GM12878 (cell line): ENCODE data around the gene EML1. TPM values are rescaled to one million over a fixed set of nuclear protein-coding genes. Genes with fewer than 3 reads are reported as not detected.

Experiments
- ATAC-seq: fragments of 200-7000 bp; cut with Tn5 transposase; 3 replicates; pipeline ENCODE4 v1.9.1; 2020; ENCODE audit warnings: mild to moderate bottlenecking, moderate library complexity
- BruUV-seq: library from RNA; stranded (reverse); fragments of 400-500 nt; replicated peaks from 2 replicates; lab custom pipeline; 2021; lab: Mats Ljungman, UMichigan
- CTCF ChIA-PET: fragments of 300-600 bp; sonication (Branson Sonifier 250); formaldehyde crosslinking; extraction: SDS; loops from one replicate; lab custom pipeline; 2021; ENCODE audit warnings: inconsistent platforms; lab: Yijun Ruan, JAX
- POLR2A ChIA-PET: fragments of 350-600 bp; formaldehyde crosslinking; extraction: SDS; loops from one replicate; lab custom pipeline; 2021; ENCODE audit warnings: inconsistent platforms; lab: Charles Lee
- RAD21 ChIA-PET: fragments of 300-600 bp; sonication (Branson Sonifier 250); formaldehyde crosslinking; loops from one replicate; lab custom pipeline; 2023; ENCODE audit warnings: antibody characterized with exemption; ENCODE audit not compliant: unreplicated experiment; lab: Charles Lee
- SMC1A ChIA-PET: fragments of 300-600 bp; sonication (Branson Sonifier 250); formaldehyde crosslinking; loops from one replicate; lab custom pipeline; 2023; ENCODE audit not compliant: unreplicated experiment, uncharacterized antibody; lab: Charles Lee
- DNase-seq: peaks from one replicate; pipeline ENCODE4 v3.0.0-alpha.2; 2011; ENCODE audit warnings: low read depth, low spot score
- FAIRE-seq: peaks from 3 replicates; lab custom pipeline; 2011; peaks lifted over from hg19 to GRCh38; lab: Jason Lieb, UNC
- H2AFZ ChIP-seq: 2 replicates; pipeline ENCODE4 v1.6.0; 2011; ENCODE audit warnings: low read depth, low read length, control low read depth; ENCODE audit not compliant: control insufficient read depth
- H3K27ac ChIP-seq: 2 replicates; pipeline ENCODE4 v1.5.1; 2011; ENCODE audit warnings: control low read depth; ENCODE audit not compliant: control insufficient read depth, insufficient read depth
- H3K27me3 ChIP-seq, 2 experiments: replicated peaks in 1 of 2; 2 replicates each; pipeline versions ENCODE4 v1.6.0 to v1.6.1; 2011; ENCODE audit warnings: low read length in 1 of 2; ENCODE audit not compliant: control insufficient read depth in 2 of 2, insufficient read depth in 2 of 2
- H3K36me3 ChIP-seq, 2 experiments: 2 replicates each; pipeline ENCODE4 v1.5.1; 2011; ENCODE audit warnings: low read length in 1 of 2; ENCODE audit not compliant: control insufficient read depth in 2 of 2, insufficient read depth in 2 of 2
- H3K4me1 ChIP-seq: 2 replicates; pipeline ENCODE4 v1.6.1; 2011; ENCODE audit warnings: mild to moderate bottlenecking, low read length, moderate library complexity, mixed read lengths; ENCODE audit not compliant: control insufficient read depth, insufficient read depth
- H3K4me2 ChIP-seq: 2 replicates; pipeline ENCODE4 v1.6.0; 2011; ENCODE audit warnings: control low read depth; ENCODE audit not compliant: control insufficient read depth, insufficient read depth
- H3K4me3 ChIP-seq: fragments of 200-600 bp; sonication (generic); 2 replicates; pipeline ENCODE4 v1.5.1; 2016
- H3K79me2 ChIP-seq: 2 replicates; pipeline ENCODE4 v1.6.0; 2011; ENCODE audit warnings: low read length; ENCODE audit not compliant: control insufficient read depth, insufficient read depth
- H3K9ac ChIP-seq: 2 replicates; pipeline ENCODE4 v1.8.0; 2011; ENCODE audit warnings: low read length, control low read depth, mixed read lengths; ENCODE audit not compliant: control insufficient read depth, insufficient read depth
- H3K9me3 ChIP-seq: replicated peaks from 3 replicates; pipeline ENCODE4 v1.5.1; 2011; ENCODE audit warnings: mild to moderate bottlenecking, low read length; ENCODE audit not compliant: control insufficient read depth, insufficient read depth
- H4K20me1 ChIP-seq: 2 replicates; pipeline ENCODE4 v1.6.0; 2011; ENCODE audit not compliant: control insufficient read depth, insufficient read depth
- CBX5 ChIP-seq: sonication (generic); IDR thresholded peaks from 2 replicates; pipeline ENCODE4 v1.6.1; 2016; ENCODE audit warnings: low read depth, moderate library complexity, mild to moderate bottlenecking, inconsistent platforms
- KLF5 ChIP-seq: fragments of 450-650 bp; IDR thresholded peaks from 2 replicates; pipeline ENCODE4 v1.6.1; 2014; ENCODE audit warnings: mild to moderate bottlenecking; ENCODE audit not compliant: partially characterized antibody
- MTA2 ChIP-seq: fragments of 450-650 bp; IDR thresholded peaks from 2 replicates; pipeline ENCODE4 v1.6.1; 2016; ENCODE audit warnings: low read depth, mild to moderate bottlenecking, moderate library complexity
- NBN ChIP-seq: fragments of 450-650 bp; IDR thresholded peaks from 2 replicates; pipeline ENCODE4 v1.6.1; 2016
- PAX5 ChIP-seq: IDR thresholded peaks from 2 replicates; pipeline ENCODE4 v1.6.1; 2011; ENCODE audit warnings: low read depth, low read length, borderline replicate concordance
- POLR2A ChIP-seq: IDR thresholded peaks from 2 replicates; pipeline ENCODE4 v1.6.1; 2011; ENCODE audit warnings: low read depth, mild to moderate bottlenecking, low read length
- SIN3A ChIP-seq: IDR thresholded peaks from 2 replicates; pipeline ENCODE4 v1.6.1; 2012; ENCODE audit warnings: low read depth, low read length, improper control_type of control experiment
- SREBF2 ChIP-seq: IDR thresholded peaks from 2 replicates; pipeline ENCODE4 v1.6.1; 2012; ENCODE audit warnings: mild to moderate bottlenecking, low read length
- ZBED1 ChIP-seq: IDR thresholded peaks from 2 replicates; pipeline ENCODE4 v1.6.1; 2016; ENCODE audit warnings: borderline replicate concordance
- WGBS: methylation state at CpG from one replicate; pipeline ENCODE4 v1.1.6; 2016; ENCODE audit warnings: low lambda C conversion rate; ENCODE audit not compliant: insufficient replicate concordance, insufficient coverage; ENCODE audit errors: missing lambda C conversion rate; 5-methylcytosine and 5-hydroxymethylcytosine counted together
- in situ Hi-C: fragments of 300-500 bp; cut with MboI; formaldehyde crosslinking; loops from 9 replicates; pipeline ENCODE4 v1.14.3; 2018; ENCODE audit warnings: mixed read lengths
- intact Hi-C: fragments of 100-400 bp; cut with micrococcal nuclease; formaldehyde crosslinking; loops from one replicate; pipeline ENCODE4 v1.14.2; 2022; ENCODE audit not compliant: unreplicated experiment
- polyA plus RNA-seq, 11 experiments: library from polyadenylated mRNA; depleted of rRNA in 4 of 11; unstranded in 6 of 11; stranded (reverse) in 5 of 11; fragments of >200 nt; fragmentation: Nextera tagmentation in 4 of 11; fragmentation: Illumina TruSeq in 1 of 11; extraction: Ambion mirVana in 4 of 11; extraction: Trizol in 1 of 11; gene quantifications; 1 replicate in 1 of 11; 2 replicates in 10 of 11; pipeline versions ENCODE4 v1.2.1 to v1.2.3, GENCODE V29; 2011 to 2016; ENCODE audit warnings: inconsistent platforms in 2 of 11, missing spikeins in 2 of 11, low read depth in 1 of 11
- total RNA-seq, 4 experiments: library from RNA; depleted of rRNA in 3 of 4; stranded (reverse); fragments of >200 nt in 3 of 4; fragmentation: Illumina TruSeq in 1 of 4; extraction: Trizol in 1 of 4; gene quantifications; 2 replicates each; pipeline versions ENCODE4 v1.2.1 to v1.2.3, GENCODE V29; 2013 to 2021
- TF ChIP-seq, protein P1 (sequence below): fragments of 450-650 bp; IDR thresholded peaks from 2 replicates; pipeline ENCODE4 v1.6.1; 2018; ENCODE audit warnings: mild to moderate bottlenecking, low read depth, moderate library complexity; ENCODE audit not compliant: partially characterized antibody
- TF ChIP-seq, protein P2 (sequence below): IDR thresholded peaks from 2 replicates; pipeline ENCODE4 v1.6.1; 2011; ENCODE audit warnings: borderline replicate concordance, low read depth, mild to moderate bottlenecking, moderate library complexity, mixed read lengths, low read length; ENCODE audit not compliant: insufficient read depth; ENCODE audit errors: extremely low read length

The EML1 gene
- total and polyA plus RNA-seq, 10 of the 15 experiments (the other 5 are each of a cell fraction or from before 2014, with no cell fraction given) = 0.05 to 3.4 (median 0.11) TPM; not detected in 3

DNA sequence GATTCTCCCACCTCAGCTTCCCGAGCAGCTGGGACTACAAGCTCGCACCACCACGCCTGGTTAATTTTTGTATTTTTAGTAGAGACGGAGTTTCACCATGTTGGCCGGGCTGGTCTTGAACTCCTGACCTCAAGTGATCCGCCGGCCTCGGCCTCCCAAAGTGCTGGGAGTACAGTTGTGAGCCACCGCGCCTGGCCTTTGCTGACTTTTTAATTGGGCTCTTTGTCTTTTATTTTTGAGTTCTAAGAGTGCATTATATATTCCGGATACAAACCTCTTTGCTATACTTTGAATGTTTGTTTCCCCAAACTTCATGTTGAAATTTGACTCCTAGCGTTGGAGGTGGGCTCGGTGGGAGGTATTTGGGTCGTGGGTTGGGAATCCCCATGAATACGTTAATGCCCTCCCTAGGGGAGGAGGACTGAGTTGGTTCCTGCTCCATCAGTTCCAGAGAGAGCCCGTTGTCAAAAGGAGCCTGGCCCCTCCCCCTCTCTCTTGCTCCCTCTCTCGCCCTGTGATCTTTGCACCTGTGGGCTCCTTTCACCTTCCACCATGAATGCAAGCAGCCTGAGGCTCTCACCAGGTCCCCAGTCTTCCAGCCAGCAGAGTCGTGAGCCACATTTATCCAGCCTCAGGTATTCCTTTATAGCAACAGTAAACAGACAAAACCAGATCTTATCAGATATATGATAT is 168.8 kb downstream of the EML1 start:
- Histone ChIP-seq H3K4me1 (no peaks in the 10 kb centered on the region), H3K9me3 (no peaks in the 10 kb centered on the region), H3K4me3 (no peak overlapping the region), H3K9ac (no peak overlapping the region)
- FAIRE-seq (no peak), DNase-seq (no peak)
- TF ChIP-seq, protein P1, sequence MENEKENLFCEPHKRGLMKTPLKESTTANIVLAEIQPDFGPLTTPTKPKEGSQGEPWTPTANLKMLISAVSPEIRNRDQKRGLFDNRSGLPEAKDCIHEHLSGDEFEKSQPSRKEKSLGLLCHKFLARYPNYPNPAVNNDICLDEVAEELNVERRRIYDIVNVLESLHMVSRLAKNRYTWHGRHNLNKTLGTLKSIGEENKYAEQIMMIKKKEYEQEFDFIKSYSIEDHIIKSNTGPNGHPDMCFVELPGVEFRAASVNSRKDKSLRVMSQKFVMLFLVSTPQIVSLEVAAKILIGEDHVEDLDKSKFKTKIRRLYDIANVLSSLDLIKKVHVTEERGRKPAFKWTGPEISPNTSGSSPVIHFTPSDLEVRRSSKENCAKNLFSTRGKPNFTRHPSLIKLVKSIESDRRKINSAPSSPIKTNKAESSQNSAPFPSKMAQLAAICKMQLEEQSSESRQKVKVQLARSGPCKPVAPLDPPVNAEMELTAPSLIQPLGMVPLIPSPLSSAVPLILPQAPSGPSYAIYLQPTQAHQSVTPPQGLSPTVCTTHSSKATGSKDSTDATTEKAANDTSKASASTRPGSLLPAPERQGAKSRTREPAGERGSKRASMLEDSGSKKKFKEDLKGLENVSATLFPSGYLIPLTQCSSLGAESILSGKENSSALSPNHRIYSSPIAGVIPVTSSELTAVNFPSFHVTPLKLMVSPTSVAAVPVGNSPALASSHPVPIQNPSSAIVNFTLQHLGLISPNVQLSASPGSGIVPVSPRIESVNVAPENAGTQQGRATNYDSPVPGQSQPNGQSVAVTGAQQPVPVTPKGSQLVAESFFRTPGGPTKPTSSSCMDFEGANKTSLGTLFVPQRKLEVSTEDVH = no peak
- TF ChIP-seq POLR2A = no peak
- TF ChIP-seq, all 136 proteins: peak for 0
- ChIA-PET RAD21 (no interaction called here), POLR2A (interaction anchor here (1.1 kb wide), 1 partner anchor 9 kb away, joined by 3 read pairs; no protein-coding TSS in a partner anchor), CTCF (no interaction called here), SMC1A (no interaction called here)
- no peak for ATAC-seq
- H3K27ac ChIP-seq = no peak overlapping the region
- H3K79me2 ChIP-seq = no peaks in the 10 kb centered on the region
- intact Hi-C loops = no loop called here
- no peaks in the 10 kb centered on the region; the same call in 1 of the 2 replicates for H4K20me1 ChIP-seq
- H3K36me3 ChIP-seq = no peaks in the 10 kb centered on the region
- in situ Hi-C loops = no loop called here
- 48% methylated on average over 18 of the region's 18 CpGs for WGBS
- no TSS peak for BruUV-seq
- H3K4me2 ChIP-seq = no peak overlapping the region
- no peaks in the 10 kb centered on the region for H3K27me3 ChIP-seq
- no peak overlapping the region for H2AFZ ChIP-seq

DNA sequence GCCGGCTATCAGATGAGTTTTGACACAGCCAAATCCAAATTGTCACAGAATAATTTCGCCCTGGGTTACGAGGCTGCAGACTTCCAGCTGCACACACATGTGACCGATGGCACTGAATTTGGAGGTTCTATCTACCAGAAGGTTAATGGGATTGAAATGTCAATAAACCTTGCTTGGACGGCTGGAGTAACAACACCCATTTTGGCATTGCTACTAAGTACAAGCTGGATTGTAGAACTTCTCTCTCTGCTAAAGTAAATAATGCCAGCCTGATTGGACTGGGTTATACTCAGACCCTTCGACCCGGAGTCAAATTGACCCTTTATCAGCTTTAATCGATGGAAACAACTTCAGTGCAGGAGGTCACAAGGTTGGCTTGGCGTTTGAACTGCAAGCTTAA is 171.8 kb downstream of the EML1 start:
- H3K36me3 ChIP-seq = no peaks in the 10 kb centered on the region
- H3K4me3 ChIP-seq = no peak overlapping the region
- TF ChIP-seq CBX5 = no peak
- no peak for TF ChIP-seq PAX5
- TF ChIP-seq, protein P2, sequence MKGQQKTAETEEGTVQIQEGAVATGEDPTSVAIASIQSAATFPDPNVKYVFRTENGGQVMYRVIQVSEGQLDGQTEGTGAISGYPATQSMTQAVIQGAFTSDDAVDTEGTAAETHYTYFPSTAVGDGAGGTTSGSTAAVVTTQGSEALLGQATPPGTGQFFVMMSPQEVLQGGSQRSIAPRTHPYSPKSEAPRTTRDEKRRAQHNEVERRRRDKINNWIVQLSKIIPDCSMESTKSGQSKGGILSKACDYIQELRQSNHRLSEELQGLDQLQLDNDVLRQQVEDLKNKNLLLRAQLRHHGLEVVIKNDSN = no peak
- TF ChIP-seq SREBF2 = no peak
- no peak for TF ChIP-seq KLF5
- TF ChIP-seq MTA2 = no peak
- no peak for TF ChIP-seq ZBED1
- no peak for TF ChIP-seq NBN
- no peak for TF ChIP-seq SIN3A
- in situ Hi-C loops (no loop called here), intact Hi-C loops (no loop called here)
- no TSS peak for BruUV-seq
- no peak overlapping the region for H3K9ac ChIP-seq
- DNase-seq (no peak), ATAC-seq (no peak), FAIRE-seq (no peak)
- SMC1A ChIA-PET = no interaction called here
- 28% methylated on average over 9 of the region's 9 CpGs for WGBS
- no peaks in the 10 kb centered on the region; the same call in 1 of the 2 replicates for H4K20me1 ChIP-seq
- H3K4me2 ChIP-seq = no peak overlapping the region
- H3K4me1 ChIP-seq = no peaks in the 10 kb centered on the region
- POLR2A ChIA-PET = no interaction called here
- no peaks in the 10 kb centered on the region for H3K27me3 ChIP-seq
- H3K9me3 ChIP-seq = no peaks in the 10 kb centered on the region
- CTCF ChIA-PET = interaction anchor here (1.1 to 1.2 kb wide), 2 partner anchors 9 to 18 kb away, joined by 3 read pairs; no protein-coding TSS in a partner anchor
- H3K79me2 ChIP-seq = no peaks in the 10 kb centered on the region
- RAD21 ChIA-PET = no interaction called here
- H2AFZ ChIP-seq = no peak overlapping the region
- no peak overlapping the region for H3K27ac ChIP-seq
